LoVo (cell line): Measurements from ENCODE around the gene B3GAT1.
"Not testable (repeated sequence)": the region's sequence is repeated elsewhere in the genome, so short reads cannot be mapped to it uniquely, and the experiment has no call there.

Source experiments
- DNase-seq: peaks from one replicate; pipeline ENCODE4 v3.0.0-alpha.2; 2016; ENCODE audit warnings: low spot score

The B3GAT1 gene

GRCh38 chr11:134355136-134355535, 56.9 kb downstream of the B3GAT1 start:
- DNase-seq = no peak

GRCh38 chr11:134352111-134352510, 59.9 kb downstream of the B3GAT1 start:
- DNase-seq = no peak

GRCh38 chr11:134350381-134350780, 61.7 kb downstream of the B3GAT1 start:
- no peak for DNase-seq

- no peak for DNase-seq
Measured at GRCh38 chr11:134349802-134350355, 62.2 kb downstream of the B3GAT1 start.

- no peak for DNase-seq
Measured at GRCh38 chr11:134349109-134349801, 62.8 kb downstream of the B3GAT1 start.

GRCh38 chr11:134347441-134347840, 64.6 kb downstream of the B3GAT1 start:
- DNase-seq = no peak

GRCh38 chr11:134346976-134347350, 65.1 kb downstream of the B3GAT1 start:
- DNase-seq = no peak

- DNase-seq = no peak
Measured at GRCh38 chr11:134346101-134346975, 65.7 kb downstream of the B3GAT1 start.

GRCh38 chr11:134345237-134345550, 66.8 kb downstream of the B3GAT1 start:
- DNase-seq = no peak

GRCh38 chr11:134344497-134345236, 67.4 kb downstream of the B3GAT1 start:
- not testable (repeated sequence) for DNase-seq

GRCh38 chr11:134343646-134344045, 68.4 kb downstream of the B3GAT1 start:
- no peak for DNase-seq

- DNase-seq = no peak
Measured at GRCh38 chr11:134342572-134343340, 69.3 kb downstream of the B3GAT1 start.

GRCh38 chr11:134341805-134342571, 70.1 kb downstream of the B3GAT1 start:
- no peak for DNase-seq

GRCh38 chr11:134340354-134340964, 71.6 kb downstream of the B3GAT1 start:
- DNase-seq = no peak

- peak; percentile 64 for DNase-seq
Measured at GRCh38 chr11:134339756-134340155, 72.3 kb downstream of the B3GAT1 start.

- DNase-seq = no peak
Measured at GRCh38 chr11:134338654-134339053, 73.4 kb downstream of the B3GAT1 start.

GRCh38 chr11:134338068-134338467, 74.0 kb downstream of the B3GAT1 start:
- no peak for DNase-seq

GRCh38 chr11:134337051-134337450, 75.0 kb downstream of the B3GAT1 start:
- DNase-seq = no peak

- DNase-seq = peak; percentile 47
Measured at GRCh38 chr11:134334796-134335571, 77.1 kb downstream of the B3GAT1 start.

- no peak for DNase-seq
Measured at GRCh38 chr11:134333946-134334345, 78.1 kb downstream of the B3GAT1 start.
